HepG2 (cell line): ENCODE measurements around the gene C1QBP. TPM values are rescaled to one million over a fixed set of nuclear protein-coding genes. Genes with fewer than 3 reads are reported as not detected.

Experiments used
- ATF7 ChIP-seq, 2 experiments: fragments of 450-650 bp in 1 of 2; sonication (generic) in 1 of 2; formaldehyde crosslinking in 1 of 2; IDR thresholded peaks; 2 replicates each; pipeline versions ENCODE4 v1.4.0 to v1.6.1; 2016 to 2020; ENCODE audit warnings: antibody characterized with exemption in 1 of 2, mild to moderate bottlenecking in 1 of 2, missing genetic modification reagents in 1 of 2
- BRD4 ChIP-seq: sonication (generic); formaldehyde crosslinking; IDR thresholded peaks from 2 replicates; pipeline ENCODE4 v1.4.0; 2020; ENCODE audit warnings: missing genetic modification reagents
- CCDC6 ChIP-seq: sonication (generic); formaldehyde crosslinking; IDR thresholded peaks from 2 replicates; pipeline ENCODE4 v1.8.1; 2022; ENCODE audit warnings: mild to moderate bottlenecking, missing genetic modification reagents, moderate library complexity
- ERF ChIP-seq: IDR thresholded peaks from 2 replicates; pipeline ENCODE4 v1.6.1; 2018; ENCODE audit warnings: missing biosample characterization, missing genetic modification reagents
- FOXP1 ChIP-seq, 2 experiments: fragments of 450-650 bp in 1 of 2; IDR thresholded peaks; 2 replicates each; pipeline ENCODE4 v1.6.1; 2017 to 2018; ENCODE audit warnings: antibody characterized with exemption in 1 of 2
- MATR3 ChIP-seq: sonication (generic); formaldehyde crosslinking; IDR thresholded peaks from 2 replicates; pipeline ENCODE4 v1.4.0; 2020; ENCODE audit warnings: missing genetic modification reagents
- SMYD3 ChIP-seq: sonication (generic); formaldehyde crosslinking; IDR thresholded peaks from 2 replicates; pipeline ENCODE4 v1.8.1; 2023; ENCODE audit warnings: mild to moderate bottlenecking, missing genetic modification reagents
- SP4 ChIP-seq: sonication (generic); formaldehyde crosslinking; IDR thresholded peaks from 2 replicates; pipeline ENCODE4 v1.8.1; 2023; ENCODE audit warnings: mild to moderate bottlenecking, missing genetic modification reagents
- TCF7L2 ChIP-seq: IDR thresholded peaks from 2 replicates; pipeline ENCODE4 v1.6.1; 2011; ENCODE audit warnings: mild to moderate bottlenecking, low read depth, low read length, moderate library complexity
- ZMAT3 ChIP-seq: sonication (generic); formaldehyde crosslinking; conservative IDR thresholded peaks from 2 replicates; pipeline ENCODE4 v1.7.0; 2021; ENCODE audit warnings: missing genetic modification reagents
- ZNF253 ChIP-seq: sonication (generic); formaldehyde crosslinking; IDR thresholded peaks from 2 replicates; pipeline ENCODE4 v1.8.0; 2022; ENCODE audit warnings: mild to moderate bottlenecking, missing genetic modification reagents, borderline replicate concordance
- ZNF720 ChIP-seq: sonication (generic); formaldehyde crosslinking; IDR thresholded peaks from 2 replicates; pipeline ENCODE4 v1.4.0; 2020; ENCODE audit warnings: missing genetic modification reagents
- ZNF746 ChIP-seq: sonication (generic); formaldehyde crosslinking; IDR thresholded peaks from 2 replicates; pipeline ENCODE4 v1.8.0; 2022; ENCODE audit warnings: mild to moderate bottlenecking, missing genetic modification reagents
- ZNF768 ChIP-seq: sonication (generic); formaldehyde crosslinking; IDR thresholded peaks from 2 replicates; pipeline ENCODE4 v1.4.0; 2020; ENCODE audit warnings: missing genetic modification reagents
- ZNF781 ChIP-seq: sonication (generic); formaldehyde crosslinking; IDR thresholded peaks from 2 replicates; pipeline ENCODE4 v1.5.1; 2020; ENCODE audit warnings: borderline replicate concordance, mild to moderate bottlenecking, missing genetic modification reagents; ENCODE audit errors: not compliant biosample characterization
- polyA plus RNA-seq, 8 experiments: library from polyadenylated mRNA; depleted of rRNA in 3 of 8; stranded (reverse) in 7 of 8; unstranded in 1 of 8; fragments of >200 nt; fragmentation: Illumina TruSeq in 4 of 8; extraction: Trizol in 4 of 8; gene quantifications; 2 replicates each; pipeline versions ENCODE4 v1.2.1 to v1.2.3, GENCODE V29; 2011 to 2016; ENCODE audit warnings: low read depth in 4 of 8, missing spikeins in 1 of 8, mixed read lengths in 1 of 8; ENCODE audit not compliant: insufficient read depth in 1 of 8
- total RNA-seq, 5 experiments: library from RNA; depleted of rRNA; stranded (reverse); fragments of >200 nt; fragmentation: Illumina TruSeq; extraction: Trizol; gene quantifications; 2 replicates each; pipeline ENCODE4 v1.2.3, GENCODE V29; 2016; ENCODE audit warnings: low read depth in 1 of 5
- TF ChIP-seq, protein P1 (sequence below): sonication (generic); formaldehyde crosslinking; IDR thresholded peaks from 2 replicates; pipeline ENCODE4 v1.5.1; 2020; ENCODE audit warnings: mild to moderate bottlenecking, missing genetic modification reagents, moderate library complexity
- TF ChIP-seq, protein P2 (sequence below): IDR thresholded peaks from 2 replicates; pipeline ENCODE4 v1.6.1; 2016; ENCODE audit warnings: missing compliant biosample characterization, missing genetic modification reagents, borderline replicate concordance
- TF ChIP-seq, protein P3 (sequence below): sonication (generic); formaldehyde crosslinking; IDR thresholded peaks from 2 replicates; pipeline ENCODE4 v1.9.0; 2021; ENCODE audit warnings: missing genetic modification reagents, mild to moderate bottlenecking, borderline replicate concordance
- TF ChIP-seq, protein P4 (sequence below): sonication (generic); formaldehyde crosslinking; IDR thresholded peaks from 2 replicates; pipeline ENCODE4 v1.5.1; 2020; ENCODE audit warnings: mild to moderate bottlenecking, missing genetic modification reagents
- TF ChIP-seq, protein P5 (sequence below): sonication (generic); formaldehyde crosslinking; IDR thresholded peaks from 2 replicates; pipeline ENCODE4 v1.4.0; 2020; ENCODE audit warnings: missing genetic modification reagents

Gene C1QBP
- total and polyA plus RNA-seq, 2 of the 13 experiments (the other 11 are each of a cell fraction or from before 2014, with no cell fraction given): 219 to 680 TPM

DNA sequence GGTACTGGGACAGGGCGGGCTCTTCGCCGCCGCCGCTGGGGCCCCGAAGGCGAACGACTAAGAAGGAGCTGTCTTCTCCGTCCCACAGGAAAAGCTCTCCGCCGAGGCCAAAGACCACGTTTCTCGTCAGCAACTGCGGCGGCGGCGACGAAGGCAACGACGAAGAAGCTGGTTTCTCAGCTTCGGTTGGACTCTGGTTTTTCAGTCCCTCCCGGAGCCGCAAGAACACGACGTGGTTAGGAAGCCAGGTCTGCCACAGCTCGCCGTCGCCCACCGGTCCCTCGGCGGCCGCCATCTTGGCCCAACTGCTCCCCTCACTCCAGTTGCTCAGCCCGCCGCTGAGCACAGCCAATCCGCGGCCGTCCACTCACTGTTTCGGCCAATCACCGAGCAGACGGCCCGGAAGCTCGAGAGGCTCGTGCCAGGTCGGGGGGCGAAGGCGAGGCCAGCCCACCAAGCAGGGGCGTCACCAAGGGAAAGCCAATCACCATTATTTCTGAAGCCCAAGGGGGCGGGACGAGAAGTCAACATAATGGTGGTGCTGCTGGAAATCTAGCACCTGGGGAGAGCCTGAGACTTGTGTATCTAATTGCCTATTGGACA is 19.5 kb downstream of the C1QBP start, which contains the start of gene NUP88 (continued):
- peak; percentile 57 for TF ChIP-seq ZNF746 (CRISPR knock-in tag)
- 0 out of 2 replicates have a peak, but pooled peaks have one; percentile 40 for TF ChIP-seq ERF (CRISPR knock-in tag)
- no peak; the same call in none of the 2 replicates for TF ChIP-seq BRD4 (CRISPR knock-in tag)
- no peak for TF ChIP-seq FOXP1 (IDR thresholded peaks at IDR 0.05)
- TF ChIP-seq FOXP1 (CRISPR knock-in tag; IDR thresholded peaks at IDR 0.05): no peak
- peak; percentile 64 for TF ChIP-seq SP4 (CRISPR knock-in tag)
- no peak for TF ChIP-seq TCF7L2
- TF ChIP-seq ZNF768 (CRISPR knock-in tag): 0 out of 2 replicates have a peak, but pooled peaks have one; percentile 24
- peak; percentile 40 for TF ChIP-seq ZNF781
- no peak for TF ChIP-seq SMYD3 (CRISPR knock-in tag)
- TF ChIP-seq, protein P1, sequence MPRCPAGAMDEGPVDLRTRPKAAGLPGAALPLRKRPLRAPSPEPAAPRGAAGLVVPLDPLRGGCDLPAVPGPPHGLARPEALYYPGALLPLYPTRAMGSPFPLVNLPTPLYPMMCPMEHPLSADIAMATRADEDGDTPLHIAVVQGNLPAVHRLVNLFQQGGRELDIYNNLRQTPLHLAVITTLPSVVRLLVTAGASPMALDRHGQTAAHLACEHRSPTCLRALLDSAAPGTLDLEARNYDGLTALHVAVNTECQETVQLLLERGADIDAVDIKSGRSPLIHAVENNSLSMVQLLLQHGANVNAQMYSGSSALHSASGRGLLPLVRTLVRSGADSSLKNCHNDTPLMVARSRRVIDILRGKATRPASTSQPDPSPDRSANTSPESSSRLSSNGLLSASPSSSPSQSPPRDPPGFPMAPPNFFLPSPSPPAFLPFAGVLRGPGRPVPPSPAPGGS (CRISPR knock-in tag): 0 out of 2 replicates have a peak, but pooled peaks have one; percentile 30
- TF ChIP-seq ATF7 (IDR thresholded peaks at IDR 0.05): no peak
- TF ChIP-seq ATF7 (CRISPR knock-in tag; IDR thresholded peaks at IDR 0.05): no peak
- TF ChIP-seq, protein P2, sequence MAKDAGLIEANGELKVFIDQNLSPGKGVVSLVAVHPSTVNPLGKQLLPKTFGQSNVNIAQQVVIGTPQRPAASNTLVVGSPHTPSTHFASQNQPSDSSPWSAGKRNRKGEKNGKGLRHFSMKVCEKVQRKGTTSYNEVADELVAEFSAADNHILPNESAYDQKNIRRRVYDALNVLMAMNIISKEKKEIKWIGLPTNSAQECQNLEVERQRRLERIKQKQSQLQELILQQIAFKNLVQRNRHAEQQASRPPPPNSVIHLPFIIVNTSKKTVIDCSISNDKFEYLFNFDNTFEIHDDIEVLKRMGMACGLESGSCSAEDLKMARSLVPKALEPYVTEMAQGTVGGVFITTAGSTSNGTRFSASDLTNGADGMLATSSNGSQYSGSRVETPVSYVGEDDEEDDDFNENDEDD: peak; percentile 89; the same call in 1 of the 2 replicates
- TF ChIP-seq ZNF720 (CRISPR knock-in tag): no peak
- TF ChIP-seq, protein P3, sequence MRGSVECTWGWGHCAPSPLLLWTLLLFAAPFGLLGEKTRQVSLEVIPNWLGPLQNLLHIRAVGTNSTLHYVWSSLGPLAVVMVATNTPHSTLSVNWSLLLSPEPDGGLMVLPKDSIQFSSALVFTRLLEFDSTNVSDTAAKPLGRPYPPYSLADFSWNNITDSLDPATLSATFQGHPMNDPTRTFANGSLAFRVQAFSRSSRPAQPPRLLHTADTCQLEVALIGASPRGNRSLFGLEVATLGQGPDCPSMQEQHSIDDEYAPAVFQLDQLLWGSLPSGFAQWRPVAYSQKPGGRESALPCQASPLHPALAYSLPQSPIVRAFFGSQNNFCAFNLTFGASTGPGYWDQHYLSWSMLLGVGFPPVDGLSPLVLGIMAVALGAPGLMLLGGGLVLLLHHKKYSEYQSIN (CRISPR knock-in tag): no peak
- TF ChIP-seq, protein P4, sequence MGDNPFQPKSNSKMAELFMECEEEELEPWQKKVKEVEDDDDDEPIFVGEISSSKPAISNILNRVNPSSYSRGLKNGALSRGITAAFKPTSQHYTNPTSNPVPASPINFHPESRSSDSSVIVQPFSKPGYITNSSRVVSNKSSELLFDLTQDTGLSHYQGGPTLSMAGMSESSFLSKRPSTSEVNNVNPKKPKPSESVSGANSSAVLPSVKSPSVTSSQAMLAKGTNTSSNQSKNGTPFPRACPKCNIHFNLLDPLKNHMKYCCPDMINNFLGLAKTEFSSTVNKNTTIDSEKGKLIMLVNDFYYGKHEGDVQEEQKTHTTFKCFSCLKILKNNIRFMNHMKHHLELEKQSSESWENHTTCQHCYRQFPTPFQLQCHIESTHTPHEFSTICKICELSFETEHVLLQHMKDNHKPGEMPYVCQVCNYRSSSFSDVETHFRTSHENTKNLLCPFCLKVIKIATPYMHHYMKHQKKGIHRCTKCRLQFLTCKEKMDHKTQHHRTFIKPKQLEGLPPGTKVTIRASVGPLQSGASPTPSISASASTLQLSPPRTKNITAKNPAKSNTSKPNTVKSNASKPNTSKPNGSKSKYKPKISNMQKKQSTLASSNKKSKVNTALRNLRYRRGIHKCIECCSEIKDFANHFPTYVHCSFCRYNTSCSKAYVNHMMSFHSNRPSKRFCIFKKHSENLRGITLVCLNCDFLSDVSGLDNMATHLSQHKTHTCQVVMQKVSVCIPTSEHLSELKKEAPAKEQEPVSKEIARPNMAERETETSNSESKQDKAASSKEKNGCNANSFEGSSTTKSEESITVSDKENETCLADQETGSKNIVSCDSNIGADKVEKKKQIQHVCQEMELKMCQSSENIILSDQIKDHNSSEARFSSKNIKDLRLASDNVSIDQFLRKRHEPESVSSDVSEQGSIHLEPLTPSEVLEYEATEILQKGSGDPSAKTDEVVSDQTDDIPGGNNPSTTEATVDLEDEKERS (CRISPR knock-in tag): 0 out of 2 replicates have a peak, but pooled peaks have one; percentile 36
- peak; percentile 77 for TF ChIP-seq ZMAT3 (CRISPR knock-in tag)
- TF ChIP-seq CCDC6 (CRISPR knock-in tag): 0 out of 2 replicates have a peak, but pooled peaks have one; percentile 67
- TF ChIP-seq ZNF253 (CRISPR knock-in tag): 0 out of 2 replicates have a peak, but pooled peaks have one; percentile 47
- no peak for TF ChIP-seq MATR3 (CRISPR knock-in tag)
- TF ChIP-seq, protein P5, sequence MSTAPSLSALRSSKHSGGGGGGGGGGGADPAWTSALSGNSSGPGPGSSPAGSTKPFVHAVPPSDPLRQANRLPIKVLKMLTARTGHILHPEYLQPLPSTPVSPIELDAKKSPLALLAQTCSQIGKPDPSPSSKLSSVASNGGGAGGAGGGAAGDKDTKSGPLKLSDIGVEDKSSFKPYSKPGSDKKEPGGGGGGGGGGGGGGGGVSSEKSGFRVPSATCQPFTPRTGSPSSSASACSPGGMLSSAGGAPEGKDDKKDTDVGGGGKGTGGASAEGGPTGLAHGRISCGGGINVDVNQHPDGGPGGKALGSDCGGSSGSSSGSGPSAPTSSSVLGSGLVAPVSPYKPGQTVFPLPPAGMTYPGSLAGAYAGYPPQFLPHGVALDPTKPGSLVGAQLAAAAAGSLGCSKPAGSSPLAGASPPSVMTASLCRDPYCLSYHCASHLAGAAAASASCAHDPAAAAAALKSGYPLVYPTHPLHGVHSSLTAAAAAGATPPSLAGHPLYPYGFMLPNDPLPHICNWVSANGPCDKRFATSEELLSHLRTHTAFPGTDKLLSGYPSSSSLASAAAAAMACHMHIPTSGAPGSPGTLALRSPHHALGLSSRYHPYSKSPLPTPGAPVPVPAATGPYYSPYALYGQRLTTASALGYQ (CRISPR knock-in tag): no peak
